ENCODE data around the gene DOCK8. TPM values are rescaled to one million over a fixed set of nuclear protein-coding genes. Genes with fewer than 3 reads are reported as not detected.

The DOCK8 gene
- total RNA-seq, 1 donor from 2014 or later, result 8.9 TPM

GRCh38 chr9:331197-331596 is 116.5 kb downstream of the DOCK8 start:
- Histone ChIP-seq H3K9me3 (no peaks in the 10 kb centered on the region), H3K27me3 (no peaks in the 10 kb centered on the region), H3K36me3 (no peaks in the 10 kb centered on the region), H3K4me1 (no peaks in the 10 kb centered on the region), H3K4me3 (no peak overlapping the region), H3K27ac (no peak overlapping the region)
- intact Hi-C loops (cut with DNase I), result no loop called here
- TF ChIP-seq CTCF (IDR thresholded peaks at IDR 0.05), result no peak
- no peak for DNase-seq (ENCODE audit: low spot score in 2 of 2)

DNA sequence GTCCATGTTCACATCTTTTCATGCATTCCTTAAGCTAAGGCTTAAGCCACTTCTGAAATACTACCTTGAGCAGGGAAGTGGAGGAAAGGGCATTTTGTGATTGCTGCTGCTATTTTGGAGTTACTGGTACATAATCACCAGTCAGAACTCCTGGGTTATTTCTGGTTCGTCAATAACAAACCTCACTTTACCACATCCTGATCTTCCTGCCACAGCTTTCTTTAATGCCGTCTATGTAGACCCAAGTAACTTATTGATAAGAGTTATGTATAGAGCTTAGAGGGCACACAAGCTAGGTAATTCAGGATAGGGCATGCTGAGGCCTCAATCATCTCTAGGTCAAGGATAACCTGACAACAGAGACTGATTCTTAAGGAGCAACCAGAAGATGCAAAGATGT is 120.7 kb downstream of the DOCK8 start:
- no peaks in the 10 kb centered on the region for H3K9me3 ChIP-seq
- no peak overlapping the region for H3K27ac ChIP-seq
- no peak for TF ChIP-seq CTCF (IDR thresholded peaks at IDR 0.05)
- DNase-seq (ENCODE audit: low spot score in 2 of 2), result no peak
- H3K36me3 ChIP-seq, result no peaks in the 10 kb centered on the region
- no peaks in the 10 kb centered on the region for H3K4me1 ChIP-seq
- no peaks in the 10 kb centered on the region for H3K27me3 ChIP-seq
- H3K4me3 ChIP-seq, result no peak overlapping the region
- intact Hi-C loops (cut with DNase I), result no loop called here

DNA sequence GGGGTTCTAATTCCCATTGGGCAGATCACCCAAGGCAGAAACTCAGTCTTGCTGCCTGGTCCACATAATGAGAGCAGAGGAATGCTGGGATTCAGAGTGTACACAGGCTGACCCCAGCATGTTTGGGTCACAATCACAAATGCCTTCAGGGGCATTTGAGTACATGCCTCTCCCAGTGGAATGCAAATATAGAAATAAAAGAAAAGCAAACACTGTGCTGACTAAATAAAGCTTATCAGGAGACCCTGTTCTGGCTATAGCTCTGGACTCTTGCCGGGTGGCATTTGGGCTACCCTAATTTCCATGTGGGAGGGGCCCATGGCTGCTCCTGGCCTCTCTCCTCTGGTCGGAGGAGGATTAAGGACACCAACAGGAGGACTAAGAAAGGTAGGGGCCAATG is 121.4 kb downstream of the DOCK8 start:
- no peaks in the 10 kb centered on the region for H3K27me3 ChIP-seq
- H3K36me3 ChIP-seq, result no peaks in the 10 kb centered on the region
- H3K27ac ChIP-seq, result no peak overlapping the region
- no peaks in the 10 kb centered on the region for H3K4me1 ChIP-seq
- no peak for DNase-seq (ENCODE audit: low spot score in 2 of 2)
- no peak overlapping the region for H3K4me3 ChIP-seq
- TF ChIP-seq CTCF (IDR thresholded peaks at IDR 0.05), result no peak
- intact Hi-C loops (cut with DNase I), result no loop called here
- H3K9me3 ChIP-seq, result no peaks in the 10 kb centered on the region

DNA sequence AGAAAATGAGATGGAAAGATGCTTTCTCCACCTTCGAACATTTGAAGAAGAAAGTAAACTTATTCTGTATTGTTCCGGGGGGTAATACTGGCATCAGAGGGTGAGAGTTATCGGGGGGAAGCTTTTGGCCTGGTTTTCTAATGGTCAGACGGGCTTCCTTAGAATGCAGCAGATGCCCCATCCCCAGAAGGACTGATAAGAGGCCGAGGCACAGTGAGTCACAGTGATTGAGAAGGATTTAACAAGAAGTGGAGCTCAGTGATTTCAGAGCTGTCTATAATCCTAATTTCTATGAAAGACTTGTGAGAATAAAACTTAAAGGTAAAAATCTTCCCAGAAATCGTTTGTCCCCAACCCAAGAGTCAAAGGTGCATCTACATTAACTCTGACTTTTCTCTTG is 123.9 kb downstream of the DOCK8 start:
- Histone ChIP-seq H3K9me3 (no peaks in the 10 kb centered on the region), H3K27ac (no peak overlapping the region), H3K27me3 (no peaks in the 10 kb centered on the region), H3K4me1 (no peaks in the 10 kb centered on the region), H3K4me3 (no peak overlapping the region), H3K36me3 (no peaks in the 10 kb centered on the region)
- intact Hi-C loops (cut with DNase I), result no loop called here
- no peak for TF ChIP-seq CTCF (IDR thresholded peaks at IDR 0.05)
- no peak for DNase-seq (ENCODE audit: low spot score in 2 of 2)

- H3K27me3 ChIP-seq, result no peaks in the 10 kb centered on the region
- H3K4me3 ChIP-seq, result no peak overlapping the region
- H3K4me1 ChIP-seq, result no peaks in the 10 kb centered on the region
- no peaks in the 10 kb centered on the region for H3K36me3 ChIP-seq
- H3K27ac ChIP-seq, result no peak overlapping the region
- no peak for TF ChIP-seq CTCF (IDR thresholded peaks at IDR 0.05)
- DNase-seq (ENCODE audit: low spot score in 2 of 2), result no peak
- intact Hi-C loops (cut with DNase I), result no loop called here
- no peaks in the 10 kb centered on the region for H3K9me3 ChIP-seq
Measured at GRCh38 chr9:341634-342421, 127.2 kb downstream of the DOCK8 start.

- no peak overlapping the region for H3K27ac ChIP-seq
- H3K27me3 ChIP-seq, result no peaks in the 10 kb centered on the region
- no peak overlapping the region for H3K4me3 ChIP-seq
- H3K4me1 ChIP-seq, result no peaks in the 10 kb centered on the region
- H3K36me3 ChIP-seq, result no peaks in the 10 kb centered on the region
- no peak for TF ChIP-seq CTCF (IDR thresholded peaks at IDR 0.05)
- intact Hi-C loops (cut with DNase I), result no loop called here
- no peaks in the 10 kb centered on the region for H3K9me3 ChIP-seq
- DNase-seq (ENCODE audit: low spot score in 2 of 2), result no peak
Measured at GRCh38 chr9:343773-344172, 129.1 kb downstream of the DOCK8 start.

Data from ascending aorta (tissue), 2 donors.